ELF-1 (cell line): ENCODE results near the gene SPDEF.

Source experiments
- DNase-seq: peaks from one replicate; pipeline ENCODE4 v3.0.0-alpha.2; 2016; ENCODE audit warnings: low read depth, low spot score

The SPDEF gene

GRCh38 chr6:34583861-34584604 lies 27.9 kb upstream of the SPDEF start:
- no peak for DNase-seq

GRCh38 chr6:34583461-34583860 lies 27.3 kb upstream of the SPDEF start:
- no peak for DNase-seq

GRCh38 chr6:34581561-34581920 lies 25.4 kb upstream of the SPDEF start:
- no peak for DNase-seq

- no peak for DNase-seq
Observed at GRCh38 chr6:34580707-34581560, 24.8 kb upstream of the SPDEF start.

- no peak for DNase-seq
Observed at GRCh38 chr6:34578445-34579262, 22.5 kb upstream of the SPDEF start.

GRCh38 chr6:34576286-34576955 lies 20.3 kb upstream of the SPDEF start:
- DNase-seq, result no peak

GRCh38 chr6:34575326-34575725 lies 19.2 kb upstream of the SPDEF start:
- DNase-seq, result no peak

GRCh38 chr6:34574647-34575293 lies 18.6 kb upstream of the SPDEF start:
- DNase-seq, result no peak

- no peak for DNase-seq
Observed at GRCh38 chr6:34573567-34574183, 17.5 kb upstream of the SPDEF start.

GRCh38 chr6:34572585-34572984 lies 16.5 kb upstream of the SPDEF start:
- DNase-seq, result no peak

- no peak for DNase-seq
Observed at GRCh38 chr6:34572021-34572420, 15.9 kb upstream of the SPDEF start.

GRCh38 chr6:34571388-34571787 lies 15.3 kb upstream of the SPDEF start:
- no peak for DNase-seq

- no peak for DNase-seq
Observed at GRCh38 chr6:34570066-34570833, 14.1 kb upstream of the SPDEF start.

- no peak for DNase-seq
Observed at GRCh38 chr6:34569361-34569973, 13.3 kb upstream of the SPDEF start.

- no peak for DNase-seq
Observed at GRCh38 chr6:34568341-34569201, 12.4 kb upstream of the SPDEF start.

- no peak for DNase-seq
Observed at GRCh38 chr6:34566830-34567546, 10.9 kb upstream of the SPDEF start.

- DNase-seq, result no peak
Observed at GRCh38 chr6:34565722-34566137, 9.6 kb upstream of the SPDEF start.

GRCh38 chr6:34564181-34564580 lies 8.1 kb upstream of the SPDEF start:
- no peak for DNase-seq
